GM19455 (cell line): Measurements from ENCODE around the gene AP2S1.
A peak's percentile ranks its signal among the peaks of the same experiment; 100 is the strongest.
"Not testable (repeated sequence)": the region's sequence is repeated elsewhere in the genome, so short reads cannot be mapped to it uniquely, and the experiment has no call there.

Source experiments
- ATAC-seq: cut with Tn5 transposase; IDR thresholded peaks from one replicate; pipeline ENCODE4 v1.9.1; 2021; ENCODE audit not compliant: unreplicated experiment

The AP2S1 gene

GRCh38 chr19:46850228-46851203, at the start of gene AP2S1:
AP2S1 (minus strand) TSS chr19:46850846; CDS start chr19:46850766, 80 bp downstream.
- ATAC-seq = peak; percentile 82

- no peak for ATAC-seq
Observed at GRCh38 chr19:46900341-46900740, 49.7 kb upstream of the AP2S1 start.

GRCh38 chr19:46898731-46899130, 48.1 kb upstream of the AP2S1 start:
- ATAC-seq = no peak

GRCh38 chr19:46896076-46896794, 45.6 kb upstream of the AP2S1 start:
- no peak for ATAC-seq

GRCh38 chr19:46892252-46893179, 41.9 kb upstream of the AP2S1 start:
- no peak for ATAC-seq

GRCh38 chr19:46890423-46891170, 40.0 kb upstream of the AP2S1 start:
- ATAC-seq = no peak

- no peak for ATAC-seq
Observed at GRCh38 chr19:46887240-46887782, 36.7 kb upstream of the AP2S1 start.

GRCh38 chr19:46886546-46887239, 36.0 kb upstream of the AP2S1 start:
- no peak for ATAC-seq

- no peak for ATAC-seq
Observed at GRCh38 chr19:46885411-46885810, 34.8 kb upstream of the AP2S1 start.

- not testable (repeated sequence) for ATAC-seq
Observed at GRCh38 chr19:46882751-46883150, 32.1 kb upstream of the AP2S1 start.

- no peak for ATAC-seq
Observed at GRCh38 chr19:46882034-46882433, 31.4 kb upstream of the AP2S1 start.

- no peak for ATAC-seq
Observed at GRCh38 chr19:46881092-46881491, 30.4 kb upstream of the AP2S1 start.

- no peak for ATAC-seq
Observed at GRCh38 chr19:46880431-46880830, 29.8 kb upstream of the AP2S1 start.

GRCh38 chr19:46878613-46879375, 28.1 kb upstream of the AP2S1 start:
- ATAC-seq = no peak

GRCh38 chr19:46875657-46876056, 25.0 kb upstream of the AP2S1 start:
- ATAC-seq = no peak

- ATAC-seq = no peak
Observed at GRCh38 chr19:46875234-46875633, 24.6 kb upstream of the AP2S1 start.

GRCh38 chr19:46872967-46873366, 22.3 kb upstream of the AP2S1 start:
- ATAC-seq = no peak

GRCh38 chr19:46871173-46871572, 20.5 kb upstream of the AP2S1 start:
- ATAC-seq = not testable (repeated sequence)
